HG02678 (cell line): ENCODE measurements around the gene RCBTB2.
A peak's percentile ranks its signal among the peaks of the same experiment; 100 is the strongest.

Experiments
- ATAC-seq: cut with Tn5 transposase; IDR thresholded peaks from one replicate; pipeline ENCODE4 v1.9.1; 2021; ENCODE audit warnings: mild to moderate bottlenecking, moderate library complexity; ENCODE audit not compliant: unreplicated experiment

The RCBTB2 gene

DNA sequence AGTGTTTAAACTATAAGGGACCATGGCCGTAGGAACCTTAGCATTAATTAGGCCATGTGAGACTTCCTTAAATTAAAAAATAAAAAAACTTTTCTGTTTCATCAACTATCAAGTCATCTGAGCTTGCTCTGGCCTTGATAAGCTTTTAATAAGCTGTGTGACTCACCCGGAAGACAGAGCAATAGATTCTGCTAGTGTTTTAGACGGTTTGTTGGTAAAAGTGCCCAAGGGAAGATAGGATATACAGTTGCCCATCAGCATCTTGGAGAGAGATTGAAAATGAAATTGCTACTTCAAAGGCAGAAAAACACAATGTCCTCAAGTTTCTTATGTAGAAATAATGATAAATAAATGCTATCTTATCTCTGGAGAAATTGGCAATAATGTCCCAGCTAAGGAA is 31.2 kb upstream of the RCBTB2 start:
- ATAC-seq = no peak

GRCh38 chr13:48563626-48564025 is 30.7 kb upstream of the RCBTB2 start:
- no peak for ATAC-seq

DNA sequence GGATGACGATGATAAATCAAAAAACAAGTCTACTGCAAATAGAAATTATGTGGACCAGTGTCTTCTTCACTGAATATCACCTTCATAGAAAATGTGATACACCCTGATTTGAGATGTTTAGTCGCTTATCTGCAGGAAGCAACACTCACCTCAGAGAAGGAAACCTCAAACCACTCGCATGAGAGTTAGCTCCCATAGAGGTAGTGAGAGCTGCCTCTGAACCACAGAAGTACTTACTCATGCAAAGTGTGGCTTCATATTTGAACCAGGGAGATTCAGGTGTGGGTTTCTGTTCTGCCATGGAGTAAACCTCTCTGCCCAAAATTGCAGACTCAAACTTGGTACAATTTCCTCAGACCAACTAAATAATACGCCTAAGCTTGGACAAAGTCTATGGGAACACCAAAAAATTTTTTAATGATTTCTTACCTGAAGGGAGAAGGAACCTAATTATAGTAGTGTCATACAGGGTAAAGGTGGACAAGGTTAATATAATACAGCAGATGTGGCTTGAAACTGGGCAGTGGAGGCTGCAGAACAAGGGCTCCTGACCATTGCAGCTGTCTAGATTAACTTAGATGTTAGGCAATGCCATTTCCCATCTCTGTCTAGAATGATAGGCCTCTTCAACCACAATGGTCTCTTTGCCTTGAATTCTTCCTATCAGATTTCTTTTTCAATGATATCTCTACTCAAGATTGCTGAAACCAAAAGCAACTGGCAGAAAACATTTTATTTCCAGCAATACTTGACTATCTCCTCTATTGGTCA is 29.6 kb upstream of the RCBTB2 start:
- peak; percentile 97 for ATAC-seq

DNA sequence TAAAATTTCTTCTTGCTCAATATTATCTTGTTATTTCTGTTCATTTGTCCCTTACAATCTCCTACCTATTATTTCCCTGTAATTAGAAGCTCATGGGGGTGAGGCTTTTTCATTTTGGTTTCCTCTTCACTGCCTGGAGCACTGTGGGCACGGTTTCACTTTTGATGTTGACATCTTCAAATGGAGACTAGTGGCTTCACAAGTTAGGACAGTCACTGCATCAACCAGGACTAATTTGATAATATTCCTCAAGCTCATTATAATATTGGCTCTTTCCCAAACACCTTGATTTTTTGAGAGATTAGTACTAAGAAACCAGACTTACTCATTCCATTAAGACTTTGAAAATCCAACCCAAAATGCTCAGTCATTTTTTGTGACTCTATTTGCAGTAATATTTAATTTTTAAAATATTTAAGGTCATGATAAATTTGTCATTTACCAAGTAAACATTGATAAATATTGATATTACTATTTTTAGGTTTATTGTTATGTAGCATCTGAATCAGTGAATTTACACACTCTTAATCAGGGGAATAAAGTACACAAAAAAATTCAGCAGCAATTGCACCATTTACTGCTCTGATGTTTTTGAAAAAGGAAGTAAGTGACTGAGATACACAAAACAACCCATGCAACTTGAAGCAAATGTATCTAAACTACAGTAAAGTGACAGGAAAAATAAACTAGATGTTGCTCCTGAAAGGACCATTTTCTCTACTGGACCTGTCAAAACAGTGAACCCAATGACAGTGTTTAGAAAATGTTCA is 28.8 kb upstream of the RCBTB2 start:
- no peak for ATAC-seq

GRCh38 chr13:48560657-48561337 is 27.9 kb upstream of the RCBTB2 start:
- no peak for ATAC-seq

DNA sequence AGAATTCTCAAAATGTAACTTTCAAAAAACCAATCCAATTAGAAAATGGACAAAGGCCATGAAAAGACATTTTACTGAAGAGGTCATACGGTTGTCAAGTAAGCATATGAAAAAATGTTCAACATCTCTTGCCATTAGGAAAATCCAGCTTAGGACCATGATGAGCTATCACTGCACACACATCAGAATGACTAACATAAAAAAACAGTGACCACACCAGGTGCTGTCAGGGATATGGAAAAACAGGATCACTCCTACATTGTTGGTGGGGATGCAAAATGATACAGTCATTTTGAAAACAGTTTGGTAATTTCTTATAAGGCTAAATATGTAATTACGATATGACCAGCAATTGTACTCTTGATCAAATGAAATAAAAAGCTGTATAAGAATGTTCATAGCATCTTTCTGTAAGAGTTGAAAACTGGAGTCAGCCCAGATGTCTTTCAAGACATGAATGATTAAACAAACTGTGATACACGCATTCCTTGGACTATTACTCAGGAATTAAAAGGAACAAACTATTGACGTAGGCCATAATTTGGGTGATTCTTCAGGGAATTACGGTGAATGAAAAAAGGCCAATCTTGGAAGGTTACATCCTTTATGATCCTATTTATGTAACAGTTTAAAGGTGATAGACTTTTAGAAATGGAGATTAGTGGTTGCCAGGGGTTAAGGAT is 26.9 kb upstream of the RCBTB2 start:
- no peak for ATAC-seq

DNA sequence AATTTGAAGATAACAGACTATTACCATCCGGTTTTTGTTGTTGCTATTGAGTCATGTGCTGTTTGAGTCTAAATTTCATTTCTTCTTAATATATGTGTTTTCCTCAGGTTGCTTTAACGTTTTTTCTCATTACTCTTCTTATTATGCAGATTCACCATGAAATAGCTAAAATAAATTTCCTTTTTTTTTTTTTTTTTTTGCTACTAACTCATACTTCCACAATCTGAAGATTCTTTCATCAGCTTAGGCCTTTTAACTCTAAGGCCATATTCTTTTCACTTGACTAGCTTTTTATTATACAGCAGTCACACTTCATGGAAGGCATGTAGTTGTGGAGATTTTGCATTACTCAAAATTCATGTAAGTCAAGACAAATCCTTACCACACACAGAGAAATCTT is 23.9 kb upstream of the RCBTB2 start:
- ATAC-seq = no peak

DNA sequence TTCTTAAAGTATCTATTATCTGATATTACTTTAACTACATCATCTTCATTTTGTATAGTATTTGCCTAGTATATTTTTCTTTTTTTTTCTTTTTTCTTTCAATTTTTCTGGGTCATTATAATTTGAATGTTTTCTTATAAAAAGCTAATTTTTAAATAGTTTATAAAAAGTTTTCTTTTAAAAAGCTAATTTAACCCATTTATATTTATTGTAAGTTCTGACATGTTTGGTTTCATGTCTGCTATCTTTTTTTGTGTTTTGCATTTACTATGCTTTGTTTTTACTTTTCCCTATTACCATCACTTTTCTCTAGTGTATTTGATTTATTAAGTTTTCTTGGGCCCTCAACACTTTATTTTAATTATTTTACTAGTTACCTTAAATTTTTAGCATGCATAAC is 22.6 kb upstream of the RCBTB2 start:
- ATAC-seq = no peak

DNA sequence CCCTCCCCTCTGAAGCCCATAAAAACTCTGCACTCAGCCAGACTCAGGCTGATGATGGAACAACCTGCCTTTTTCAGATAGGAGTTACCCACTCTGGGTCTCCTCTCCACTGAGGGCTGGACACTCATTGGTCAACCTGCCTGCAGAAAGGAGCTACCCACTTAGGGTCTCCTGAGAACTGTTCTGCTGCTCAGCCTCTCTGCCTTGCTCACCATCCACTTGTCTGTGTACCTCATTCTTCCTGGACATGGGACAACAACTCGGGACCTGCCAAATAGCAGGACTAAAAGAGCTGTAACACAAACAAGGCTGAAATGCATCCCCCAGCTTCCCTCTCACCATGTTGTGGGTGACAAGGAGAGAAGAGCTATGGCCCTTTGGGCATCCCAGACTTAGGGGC is 18.4 kb upstream of the RCBTB2 start:
- no peak for ATAC-seq

GRCh38 chr13:48549658-48550057 is 16.8 kb upstream of the RCBTB2 start:
- ATAC-seq = no peak

DNA sequence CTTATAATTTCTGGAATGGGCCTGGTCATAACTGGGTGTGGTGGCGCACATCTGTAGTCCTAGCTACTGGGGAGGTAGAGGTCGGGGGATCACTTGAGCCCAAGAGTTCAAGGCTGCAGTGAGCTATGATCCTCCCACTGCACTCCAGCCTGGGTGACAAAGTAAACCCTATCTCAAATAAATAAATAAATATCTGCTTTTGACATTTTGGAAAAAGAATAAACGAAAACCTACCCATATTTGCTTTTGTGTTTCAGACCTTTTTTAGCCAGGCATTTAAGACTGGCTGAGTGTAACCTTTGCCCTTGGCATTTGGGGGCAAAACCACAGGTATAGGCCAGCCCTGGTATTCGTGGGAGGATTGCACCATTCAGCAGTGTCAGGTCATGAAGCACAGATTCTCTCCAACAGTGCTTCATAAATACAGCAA is 14.8 kb upstream of the RCBTB2 start:
- no peak for ATAC-seq

GRCh38 chr13:48545608-48546007 is 12.7 kb upstream of the RCBTB2 start:
- no peak for ATAC-seq

DNA sequence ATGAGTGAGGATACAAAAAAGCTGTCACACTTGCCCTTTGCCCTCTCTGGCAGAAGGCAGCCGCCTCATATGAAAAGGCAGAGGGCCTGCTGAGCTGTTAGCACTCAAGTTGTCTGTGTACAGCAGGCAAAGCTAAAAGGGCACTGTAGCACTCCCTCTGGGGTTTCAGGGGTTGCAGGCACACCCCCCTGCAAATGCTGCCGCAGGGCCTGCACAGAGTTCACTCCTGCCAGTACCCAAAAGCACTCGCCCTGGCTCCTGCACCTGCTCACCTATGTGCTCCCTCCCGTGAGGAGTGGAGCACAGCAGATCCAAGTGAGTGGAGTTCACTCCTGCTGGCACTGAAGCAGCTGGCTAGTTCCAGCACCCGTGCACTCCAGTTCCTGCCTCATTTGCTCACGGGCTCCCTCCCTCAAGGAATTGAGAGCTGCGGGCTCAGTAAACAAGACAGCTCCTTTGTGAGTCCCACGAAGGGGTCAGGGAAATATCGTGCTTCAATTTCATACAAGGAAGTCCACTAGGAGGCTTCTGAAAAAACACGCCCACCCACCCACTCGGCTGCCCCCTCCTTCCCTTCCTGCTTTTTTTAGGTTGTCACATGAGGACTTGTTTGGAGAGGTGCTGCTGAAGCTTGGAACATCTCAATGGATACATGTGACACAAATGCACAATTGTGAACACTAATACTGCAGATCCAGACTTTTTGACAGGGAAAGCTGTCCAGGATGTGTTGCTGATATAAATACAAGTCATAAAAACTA is 9.9 kb upstream of the RCBTB2 start:
- ATAC-seq = no peak

DNA sequence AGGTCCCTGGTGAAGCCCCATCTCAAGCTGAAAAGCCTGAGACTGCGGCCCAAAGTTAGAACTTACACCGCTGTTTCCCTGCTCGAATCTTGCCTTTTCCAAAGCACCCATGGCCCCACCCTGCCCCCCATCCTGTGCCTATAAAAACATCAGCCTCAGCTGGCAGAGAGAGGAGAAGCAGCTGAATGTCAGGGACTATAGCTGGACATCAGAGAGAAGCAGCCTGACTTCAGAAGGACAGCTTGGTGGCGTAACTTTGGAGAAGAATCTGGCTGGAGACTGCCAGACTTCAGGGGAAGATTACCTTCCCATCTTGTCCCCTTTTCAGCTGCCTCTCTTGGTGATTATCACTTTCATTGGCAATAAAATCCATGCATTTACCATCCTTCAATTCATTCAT is 9.3 kb upstream of the RCBTB2 start:
- no peak for ATAC-seq

DNA sequence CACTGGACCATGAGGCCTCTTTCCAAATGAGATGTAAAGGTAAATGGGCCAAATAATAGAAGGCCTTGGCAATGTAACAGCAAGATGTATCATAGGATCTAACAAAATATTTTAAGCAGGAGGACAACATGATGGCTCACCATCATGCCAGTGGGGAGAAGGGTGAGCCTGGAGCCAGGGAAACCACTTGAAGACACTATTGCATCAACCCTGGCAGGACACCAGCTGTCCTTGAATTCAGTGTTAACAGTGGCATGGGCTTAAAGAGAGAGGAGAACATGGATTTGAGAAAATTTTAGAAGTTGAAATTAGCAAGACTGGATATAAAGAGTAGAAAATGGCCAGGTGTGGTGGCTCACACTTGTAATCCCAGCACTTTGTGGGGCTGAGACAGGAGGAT is 6.7 kb upstream of the RCBTB2 start:
- no peak for ATAC-seq

- ATAC-seq = no peak
Observed at GRCh38 chr13:48536621-48537250, 3.9 kb upstream of the RCBTB2 start.

DNA sequence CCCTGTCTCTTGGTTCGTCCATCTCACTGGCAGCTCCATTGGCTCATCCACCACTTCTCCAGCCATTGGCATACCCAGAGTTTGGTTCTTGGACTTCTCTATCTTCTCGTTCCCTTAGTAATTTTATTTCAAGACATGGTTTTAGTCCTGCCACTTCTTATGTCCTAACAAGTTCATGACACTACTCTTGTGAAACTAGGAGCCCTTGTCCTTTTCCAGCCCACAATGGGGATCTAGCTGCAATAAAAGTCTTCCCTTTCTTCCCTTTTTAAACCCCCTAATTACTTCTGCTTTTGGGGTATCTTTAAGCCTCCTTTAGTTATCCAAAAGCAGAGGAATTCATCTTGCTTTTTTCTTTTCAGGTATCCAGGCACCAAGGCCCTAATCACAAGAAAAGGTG is 2.9 kb upstream of the RCBTB2 start:
- ATAC-seq = no peak

GRCh38 chr13:48534911-48535501 is 2.1 kb upstream of the RCBTB2 start:
- ATAC-seq = no peak

GRCh38 chr13:48533961-48534600 is 1.2 kb upstream of the RCBTB2 start:
- ATAC-seq = no peak

GRCh38 chr13:48532256-48532505 is 699 bp downstream of the RCBTB2 start:
- no peak for ATAC-seq
